ENCODE measurements around the gene AHDC1. TPM values are rescaled to one million over a fixed set of nuclear protein-coding genes. Genes with fewer than 3 reads are reported as not detected.

Gene AHDC1
- total and polyA plus RNA-seq, 9 of the 15 experiments (the other 6 are each of a cell fraction or from before 2014, with no cell fraction given) = 0.21 to 36.4 (median 4.7) TPM

- TF ChIP-seq, protein P1, sequence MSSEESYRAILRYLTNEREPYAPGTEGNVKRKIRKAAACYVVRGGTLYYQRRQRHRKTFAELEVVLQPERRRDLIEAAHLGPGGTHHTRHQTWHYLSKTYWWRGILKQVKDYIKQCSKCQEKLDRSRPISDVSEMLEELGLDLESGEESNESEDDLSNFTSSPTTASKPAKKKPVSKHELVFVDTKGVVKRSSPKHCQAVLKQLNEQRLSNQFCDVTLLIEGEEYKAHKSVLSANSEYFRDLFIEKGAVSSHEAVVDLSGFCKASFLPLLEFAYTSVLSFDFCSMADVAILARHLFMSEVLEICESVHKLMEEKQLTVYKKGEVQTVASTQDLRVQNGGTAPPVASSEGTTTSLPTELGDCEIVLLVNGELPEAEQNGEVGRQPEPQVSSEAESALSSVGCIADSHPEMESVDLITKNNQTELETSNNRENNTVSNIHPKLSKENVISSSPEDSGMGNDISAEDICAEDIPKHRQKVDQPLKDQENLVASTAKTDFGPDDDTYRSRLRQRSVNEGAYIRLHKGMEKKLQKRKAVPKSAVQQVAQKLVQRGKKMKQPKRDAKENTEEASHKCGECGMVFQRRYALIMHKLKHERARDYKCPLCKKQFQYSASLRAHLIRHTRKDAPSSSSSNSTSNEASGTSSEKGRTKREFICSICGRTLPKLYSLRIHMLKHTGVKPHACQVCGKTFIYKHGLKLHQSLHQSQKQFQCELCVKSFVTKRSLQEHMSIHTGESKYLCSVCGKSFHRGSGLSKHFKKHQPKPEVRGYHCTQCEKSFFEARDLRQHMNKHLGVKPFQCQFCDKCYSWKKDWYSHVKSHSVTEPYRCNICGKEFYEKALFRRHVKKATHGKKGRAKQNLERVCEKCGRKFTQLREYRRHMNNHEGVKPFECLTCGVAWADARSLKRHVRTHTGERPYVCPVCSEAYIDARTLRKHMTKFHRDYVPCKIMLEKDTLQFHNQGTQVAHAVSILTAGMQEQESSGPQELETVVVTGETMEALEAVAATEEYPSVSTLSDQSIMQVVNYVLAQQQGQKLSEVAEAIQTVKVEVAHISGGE (CRISPR knock-in tag; IDR thresholded peaks at IDR 0.05) = 0 out of 6 replicates have a peak, but pooled peaks of 1 of the 3 experiments have one; percentile 11
- TF ChIP-seq BCOR (IDR thresholded peaks at IDR 0.05) = peak; percentile 76
These were observed 65.7 kb downstream of the AHDC1 start (continued) for GRCh38 chr1:27538305-27538676.

DNA sequence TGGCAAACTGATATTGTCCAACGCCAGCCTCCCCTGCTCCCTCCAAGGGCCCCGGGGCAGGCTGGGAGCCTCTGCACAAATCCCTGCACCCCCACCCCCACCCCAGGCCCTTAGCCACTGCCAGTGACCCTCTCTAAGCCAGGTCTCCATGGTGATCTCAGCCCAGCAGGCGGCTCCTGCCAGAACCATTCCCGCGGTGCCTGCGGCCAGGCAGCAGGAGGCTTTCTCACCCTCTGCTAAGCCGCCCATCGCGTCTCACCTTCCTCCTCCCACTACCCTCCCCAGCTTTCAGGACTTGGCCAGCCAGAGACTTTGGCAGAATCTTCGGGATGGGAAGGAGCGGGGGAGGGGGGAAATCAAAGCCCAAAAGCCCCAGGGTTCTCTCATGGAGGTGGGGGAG is 67.2 kb downstream of the AHDC1 start:
- Histone ChIP-seq H3K4me2 (ENCODE audit: insufficient read depth, low read length) (no peak overlapping the region), H3K36me3 (ENCODE audit: control insufficient read depth, insufficient read depth, low read length) (peaks cover 54% of the 10 kb centered on the region; the same call in 2 of the 3 replicates), H3K4me3 (no peak overlapping the region), H3K79me2 (ENCODE audit: control insufficient read depth, insufficient read depth, low read length) (peaks cover 22% of the 10 kb centered on the region), H3K9me1 (ENCODE audit: control insufficient read depth, insufficient read depth, low read length) (peaks cover 3% of the 10 kb centered on the region), H2AFZ (ENCODE audit: low read depth, low read length) (no peak overlapping the region), H3K27me3 (ENCODE audit: control insufficient read depth in 2 of 2, insufficient read depth in 2 of 2, low read length in 2 of 2) (no peaks in the 10 kb centered on the region), H4K20me1 (replicated peaks; ENCODE audit: control insufficient read depth, insufficient read depth, low read length) (no peaks in the 10 kb centered on the region), H3K9me3 (replicated peaks; ENCODE audit: control insufficient read depth, insufficient read depth, low read depth, low read length) (no peaks in the 10 kb centered on the region), H3K4me1 (replicated peaks in 1 of 2; ENCODE audit: control insufficient read depth in 2 of 2, insufficient read depth in 2 of 2, low read length in 2 of 2) (peaks cover 34 to 53% of the 10 kb centered on the region in 2 experiments), H3K9ac (ENCODE audit: insufficient read depth in 1 of 2, low read depth in 2 of 2, low read length in 2 of 2) (peak overlapping the region in 1 of 2 experiments; percentile 77; a peak in 2 of 4 replicates), H3K27ac (ENCODE audit: extremely low read depth, low read depth, low read length) (no peak overlapping the region)
- TF ChIP-seq ZNF445 (CRISPR knock-in tag; IDR thresholded peaks at IDR 0.05; ENCODE audit: low read depth) = no peak
- TF ChIP-seq, protein P2, sequence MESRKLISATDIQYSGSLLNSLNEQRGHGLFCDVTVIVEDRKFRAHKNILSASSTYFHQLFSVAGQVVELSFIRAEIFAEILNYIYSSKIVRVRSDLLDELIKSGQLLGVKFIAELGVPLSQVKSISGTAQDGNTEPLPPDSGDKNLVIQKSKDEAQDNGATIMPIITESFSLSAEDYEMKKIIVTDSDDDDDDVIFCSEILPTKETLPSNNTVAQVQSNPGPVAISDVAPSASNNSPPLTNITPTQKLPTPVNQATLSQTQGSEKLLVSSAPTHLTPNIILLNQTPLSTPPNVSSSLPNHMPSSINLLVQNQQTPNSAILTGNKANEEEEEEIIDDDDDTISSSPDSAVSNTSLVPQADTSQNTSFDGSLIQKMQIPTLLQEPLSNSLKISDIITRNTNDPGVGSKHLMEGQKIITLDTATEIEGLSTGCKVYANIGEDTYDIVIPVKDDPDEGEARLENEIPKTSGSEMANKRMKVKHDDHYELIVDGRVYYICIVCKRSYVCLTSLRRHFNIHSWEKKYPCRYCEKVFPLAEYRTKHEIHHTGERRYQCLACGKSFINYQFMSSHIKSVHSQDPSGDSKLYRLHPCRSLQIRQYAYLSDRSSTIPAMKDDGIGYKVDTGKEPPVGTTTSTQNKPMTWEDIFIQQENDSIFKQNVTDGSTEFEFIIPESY (CRISPR knock-in tag; IDR thresholded peaks at IDR 0.05) = 0 out of 2 replicates have a peak, but pooled peaks have one; percentile 21
- ATAC-seq = no peak
- no TSS peak for BruUV-seq (replicated peaks)
- WGBS (ENCODE audit: insufficient coverage, low coverage, missing lambda C conversion rate) = 65% methylated on average over 10 of the region's 11 CpGs
- FAIRE-seq = no peak
- DNase-seq (ENCODE audit: extremely low read depth in 1 of 4, low spot score in 3 of 4) = no peak
- intact Hi-C loops (cut with micrococcal nuclease) (no loop called here), in situ Hi-C loops (cut with MboI) (no loop called here)
- ChIA-PET POLR2A (interaction anchor here (0.8 to 2.0 kb wide), 2 partner anchors 10 to 63 kb away, joined by 3 to 11 read pairs; no protein-coding TSS in a partner anchor), CTCF (ENCODE audit: low intra/inter-chr PET ratio) (no interaction called here)

Measured in K562 (cell line).